ENCODE measurements around the gene LIPH. TPM values are rescaled to one million over a fixed set of nuclear protein-coding genes. Genes with fewer than 3 reads are reported as not detected.

Gene LIPH
- total RNA-seq: under 0.01 TPM in 2 replicates

DNA sequence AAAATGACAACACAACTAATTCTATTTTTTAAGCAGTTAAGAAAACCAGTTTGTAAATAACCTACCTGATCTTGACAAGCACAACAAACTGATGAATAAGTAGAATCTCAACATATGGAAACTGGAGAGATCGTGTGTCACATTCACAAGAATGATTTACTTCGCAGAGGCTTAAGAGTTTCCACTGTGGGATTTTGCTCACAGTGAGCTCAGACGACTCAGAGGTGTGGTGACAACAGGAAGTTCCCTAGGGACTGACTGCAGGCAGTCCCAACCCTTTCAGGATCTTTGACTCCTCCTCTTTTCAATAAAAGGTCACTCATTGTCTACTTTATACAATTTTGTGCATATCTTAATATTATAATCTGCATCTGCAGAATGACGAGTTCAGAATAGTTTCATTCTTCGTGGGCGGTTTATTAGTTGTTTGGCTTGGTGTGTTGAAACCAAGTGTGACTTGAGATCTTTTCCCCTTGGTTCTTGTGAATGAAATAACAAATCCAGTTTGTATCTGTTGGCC lies at the start of gene LIPH:
Gene LIPH, minus strand, starts transcription at position 231 of the 520 bp plus-strand sequence. Its CDS starts 117 bp downstream, at position 114.
- TF ChIP-seq, protein P1, sequence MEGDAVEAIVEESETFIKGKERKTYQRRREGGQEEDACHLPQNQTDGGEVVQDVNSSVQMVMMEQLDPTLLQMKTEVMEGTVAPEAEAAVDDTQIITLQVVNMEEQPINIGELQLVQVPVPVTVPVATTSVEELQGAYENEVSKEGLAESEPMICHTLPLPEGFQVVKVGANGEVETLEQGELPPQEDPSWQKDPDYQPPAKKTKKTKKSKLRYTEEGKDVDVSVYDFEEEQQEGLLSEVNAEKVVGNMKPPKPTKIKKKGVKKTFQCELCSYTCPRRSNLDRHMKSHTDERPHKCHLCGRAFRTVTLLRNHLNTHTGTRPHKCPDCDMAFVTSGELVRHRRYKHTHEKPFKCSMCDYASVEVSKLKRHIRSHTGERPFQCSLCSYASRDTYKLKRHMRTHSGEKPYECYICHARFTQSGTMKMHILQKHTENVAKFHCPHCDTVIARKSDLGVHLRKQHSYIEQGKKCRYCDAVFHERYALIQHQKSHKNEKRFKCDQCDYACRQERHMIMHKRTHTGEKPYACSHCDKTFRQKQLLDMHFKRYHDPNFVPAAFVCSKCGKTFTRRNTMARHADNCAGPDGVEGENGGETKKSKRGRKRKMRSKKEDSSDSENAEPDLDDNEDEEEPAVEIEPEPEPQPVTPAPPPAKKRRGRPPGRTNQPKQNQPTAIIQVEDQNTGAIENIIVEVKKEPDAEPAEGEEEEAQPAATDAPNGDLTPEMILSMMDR (IDR thresholded peaks at IDR 0.05; ENCODE audit: insufficient read depth, low read depth, low read length): no peak
- peak; percentile 32 for DNase-seq (ENCODE audit: low read depth)
- no peak within 1 kb of the TSS for H3K4me3 ChIP-seq (ENCODE audit: low read depth, low read length)

DNA sequence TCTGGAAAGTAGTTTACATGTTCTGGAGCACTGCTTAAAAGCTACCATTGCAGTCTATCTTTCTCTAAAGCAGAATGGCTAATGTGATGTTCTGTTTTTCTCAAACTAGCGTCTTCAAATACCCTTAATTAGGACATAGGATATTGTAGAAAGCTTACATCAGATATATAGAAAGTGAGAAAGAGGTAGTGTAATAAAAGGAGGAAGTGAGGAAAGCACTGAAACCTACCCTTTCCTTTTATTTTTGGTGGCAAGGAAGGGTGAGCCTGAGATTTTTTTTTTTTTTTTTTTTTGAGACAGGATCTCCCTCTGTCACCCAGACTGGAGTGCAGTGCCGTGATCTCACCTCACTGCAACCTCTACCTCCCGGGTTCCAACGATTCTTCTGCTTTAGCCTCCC lies 43.1 kb upstream of the LIPH start:
- H3K4me3 ChIP-seq (ENCODE audit: low read depth, low read length): no peak overlapping the region
- TF ChIP-seq, protein P1 (IDR thresholded peaks at IDR 0.05; ENCODE audit: insufficient read depth, low read depth, low read length): no peak
- no peak for DNase-seq (ENCODE audit: low read depth)

DNA sequence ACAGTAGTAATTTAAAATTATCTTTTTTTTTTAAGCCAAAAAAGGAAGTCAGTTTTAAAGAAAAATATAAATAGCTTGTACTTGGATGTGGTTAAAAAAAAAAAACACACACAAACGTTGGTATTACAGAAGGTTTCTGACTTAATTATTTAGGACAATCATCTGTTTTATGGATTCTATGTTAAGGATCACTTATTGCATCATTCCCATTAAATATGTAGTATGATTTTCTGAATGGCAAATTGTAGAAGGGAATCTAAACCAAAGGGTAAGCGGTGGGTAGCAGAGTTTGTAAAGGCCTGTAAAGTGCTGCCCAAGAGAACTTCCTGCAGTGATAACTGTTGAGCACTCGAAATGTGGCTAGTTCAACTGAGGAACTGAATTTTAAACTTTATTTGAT lies 41.7 kb upstream of the LIPH start:
- no peak for DNase-seq (ENCODE audit: low read depth)
- TF ChIP-seq, protein P1 (IDR thresholded peaks at IDR 0.05; ENCODE audit: insufficient read depth, low read depth, low read length): no peak
- no peak overlapping the region for H3K4me3 ChIP-seq (ENCODE audit: low read depth, low read length)

DNA sequence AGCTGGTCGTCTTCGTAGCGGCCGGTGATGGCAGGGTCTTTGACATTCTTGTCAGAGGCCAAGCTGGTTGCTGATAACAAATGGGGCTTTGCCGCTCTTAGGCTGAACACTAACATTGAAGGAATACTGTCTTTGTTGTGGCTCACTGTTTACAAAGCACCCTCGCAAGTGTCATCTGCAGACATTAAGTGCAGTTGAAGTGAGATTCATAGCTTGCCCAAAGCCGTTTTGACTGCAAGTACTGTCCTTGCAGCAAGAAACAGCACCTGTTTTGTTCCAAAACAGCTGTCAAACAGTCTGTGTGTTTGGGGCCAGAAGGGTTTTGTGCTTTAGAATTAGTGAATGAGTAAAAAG lies 34.3 kb upstream of the LIPH start:
- H3K4me3 ChIP-seq (ENCODE audit: low read depth, low read length): peak overlapping the region; percentile 99
- DNase-seq (ENCODE audit: low read depth): no peak
- TF ChIP-seq, protein P1 (IDR thresholded peaks at IDR 0.05; ENCODE audit: insufficient read depth, low read depth, low read length): no peak

DNA sequence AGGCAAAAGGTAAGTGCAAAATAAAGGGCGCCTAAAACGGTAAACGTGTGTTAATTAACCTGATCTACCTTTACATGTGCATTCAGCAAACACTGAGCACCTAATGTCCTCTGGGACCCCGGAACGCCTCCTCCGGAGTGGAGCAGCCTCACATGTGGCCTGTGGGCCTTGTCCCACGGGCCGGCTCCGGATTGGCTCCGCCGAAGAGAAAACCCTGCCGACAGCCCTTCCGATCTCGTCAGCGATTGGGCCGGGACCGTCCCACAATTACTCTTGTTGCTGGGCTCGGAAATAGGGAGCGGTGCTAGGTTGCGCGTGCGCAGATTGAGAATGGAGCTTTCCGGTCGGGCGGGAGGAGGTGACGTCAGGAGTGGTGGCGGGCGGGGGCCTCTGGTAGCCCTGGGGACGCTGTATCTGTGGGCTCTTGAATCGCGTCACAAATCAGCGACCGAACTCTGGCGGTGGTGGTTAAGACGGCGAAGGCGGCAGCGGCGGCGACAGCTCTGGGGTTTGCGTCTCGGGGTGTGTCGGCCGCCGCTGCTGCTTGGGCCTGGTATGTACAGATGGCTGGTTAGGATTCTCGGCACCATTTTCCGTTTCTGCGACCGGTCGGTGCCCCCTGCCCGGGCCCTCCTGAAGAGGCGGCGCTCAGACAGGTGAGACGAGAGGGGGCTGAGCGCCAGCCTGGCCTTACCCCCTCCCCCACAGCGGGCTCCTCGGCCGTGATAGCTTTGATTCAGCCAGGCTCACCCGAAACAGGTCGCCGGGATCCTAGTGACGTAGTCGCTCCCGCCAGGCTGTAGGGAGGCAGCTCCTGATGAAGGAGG lies 33.7 kb upstream of the LIPH start, which contains the start of gene SENP2:
Gene SENP2, plus strand, starts transcription at position 437 of the 827 bp plus-strand sequence. Its CDS starts 119 bp downstream, at position 556.
- peak; percentile 99 for DNase-seq (ENCODE audit: low read depth)
- peak within 1 kb of the TSS; percentile 99 for H3K4me3 ChIP-seq (ENCODE audit: low read depth, low read length)
- TF ChIP-seq, protein P1 (IDR thresholded peaks at IDR 0.05; ENCODE audit: insufficient read depth, low read depth, low read length): no peak

DNA sequence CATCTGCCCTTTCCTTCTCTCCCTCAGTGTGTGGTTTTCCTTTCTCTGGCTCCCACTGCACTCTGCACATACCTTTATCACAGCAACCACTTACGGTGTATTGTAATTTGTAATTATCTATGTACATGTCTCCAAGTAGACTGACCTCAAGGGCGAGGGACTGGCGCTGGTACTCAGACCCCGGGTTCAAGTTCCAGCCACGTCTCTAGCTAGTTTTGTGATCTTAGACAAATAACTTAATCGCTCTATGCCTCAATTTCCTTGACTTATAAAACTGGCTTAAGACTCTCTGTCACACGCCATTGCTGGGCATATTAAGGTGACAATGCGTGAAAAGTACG lies 33.1 kb upstream of the LIPH start:
- TF ChIP-seq, protein P1 (IDR thresholded peaks at IDR 0.05; ENCODE audit: insufficient read depth, low read depth, low read length): no peak
- H3K4me3 ChIP-seq (ENCODE audit: low read depth, low read length): peak overlapping the region; percentile 63
- DNase-seq (ENCODE audit: low read depth): peak; percentile 5

All from fibroblast of villous mesenchyme (primary cell).